Hematopoietic multipotent progenitor cell treated with erythropoietin and hydrocortisone succinate and interleukin-3 and kit ligand, for 17 days (in vitro differentiated cells): Measurements from ENCODE around the gene KLHL40.
A peak's percentile ranks its signal among the peaks of the same experiment; 100 is the strongest.

ENCODE experiments used
- DNase-seq: peaks from one replicate; pipeline ENCODE4 v3.0.0-alpha.2; 2015; ENCODE audit warnings: low spot score

KLHL40 gene

GRCh38 chr3:42690766-42691680 lies 5.7 kb downstream of the KLHL40 start:
- no peak for DNase-seq

DNA sequence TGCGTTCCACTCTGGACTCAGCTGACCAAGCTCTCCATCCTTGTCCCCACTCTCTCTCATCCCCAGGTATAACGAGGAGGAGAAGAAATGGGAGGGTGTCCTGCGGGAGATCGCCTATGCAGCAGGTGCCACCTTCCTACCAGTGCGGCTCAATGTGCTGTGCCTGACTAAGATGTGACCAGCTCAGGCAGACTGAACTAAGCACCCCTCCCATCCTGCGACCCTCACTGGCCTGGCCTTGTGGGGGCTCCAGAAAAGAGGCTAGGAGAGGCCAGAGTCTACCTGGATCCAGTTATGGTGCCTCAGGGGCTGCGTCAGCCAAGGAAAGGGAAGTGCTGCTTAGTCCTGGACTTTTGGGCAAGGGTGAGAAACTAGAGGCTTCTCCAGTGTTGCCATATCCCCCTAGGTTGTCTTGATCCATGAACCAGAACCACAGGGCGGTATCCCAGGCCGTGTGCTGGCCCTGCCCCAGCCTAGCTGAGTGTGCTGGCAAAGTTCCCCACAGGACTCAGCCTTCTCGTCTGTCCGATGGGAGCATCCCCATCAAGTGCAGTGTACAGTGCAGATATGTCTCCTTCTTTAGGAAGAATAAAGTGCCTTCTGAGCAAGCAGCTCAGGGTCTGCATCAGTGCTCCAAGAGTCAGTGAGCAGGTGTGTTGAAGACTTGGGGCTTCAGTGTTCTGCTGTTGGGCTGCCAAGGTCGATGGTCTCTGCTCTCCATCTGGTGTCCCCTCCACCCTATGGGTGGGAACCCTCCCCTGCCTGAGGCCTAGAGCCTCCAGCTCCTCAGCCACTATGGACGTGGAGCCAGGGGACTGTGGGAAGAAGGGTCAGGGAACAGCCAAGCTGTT lies 6.7 kb downstream of the KLHL40 start:
- DNase-seq, result no peak

GRCh38 chr3:42692667-42693529 lies 7.6 kb downstream of the KLHL40 start:
- DNase-seq, result no peak

DNA sequence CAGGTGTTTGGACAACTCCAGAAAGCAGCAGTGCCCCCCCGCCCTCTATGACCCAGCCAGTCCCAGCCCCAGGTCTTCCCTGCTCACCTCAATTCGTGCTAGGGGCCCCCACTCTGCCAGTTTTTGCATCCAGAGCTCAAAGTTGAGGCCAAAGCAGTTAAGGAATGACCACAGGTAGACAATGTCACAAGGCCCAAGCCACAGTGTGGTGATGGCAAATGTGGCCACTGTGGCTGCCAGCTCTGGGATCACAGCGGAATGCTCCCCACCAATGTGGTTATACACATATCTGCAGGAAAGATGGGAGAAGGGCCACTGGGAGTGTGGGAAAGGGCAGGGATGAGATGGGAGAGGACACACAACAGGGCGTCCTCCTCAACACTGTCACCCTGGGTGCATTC lies 8.2 kb downstream of the KLHL40 start:
- no peak for DNase-seq

- no peak for DNase-seq
Observed at GRCh38 chr3:42694366-42694765, 9.0 kb downstream of the KLHL40 start.

DNA sequence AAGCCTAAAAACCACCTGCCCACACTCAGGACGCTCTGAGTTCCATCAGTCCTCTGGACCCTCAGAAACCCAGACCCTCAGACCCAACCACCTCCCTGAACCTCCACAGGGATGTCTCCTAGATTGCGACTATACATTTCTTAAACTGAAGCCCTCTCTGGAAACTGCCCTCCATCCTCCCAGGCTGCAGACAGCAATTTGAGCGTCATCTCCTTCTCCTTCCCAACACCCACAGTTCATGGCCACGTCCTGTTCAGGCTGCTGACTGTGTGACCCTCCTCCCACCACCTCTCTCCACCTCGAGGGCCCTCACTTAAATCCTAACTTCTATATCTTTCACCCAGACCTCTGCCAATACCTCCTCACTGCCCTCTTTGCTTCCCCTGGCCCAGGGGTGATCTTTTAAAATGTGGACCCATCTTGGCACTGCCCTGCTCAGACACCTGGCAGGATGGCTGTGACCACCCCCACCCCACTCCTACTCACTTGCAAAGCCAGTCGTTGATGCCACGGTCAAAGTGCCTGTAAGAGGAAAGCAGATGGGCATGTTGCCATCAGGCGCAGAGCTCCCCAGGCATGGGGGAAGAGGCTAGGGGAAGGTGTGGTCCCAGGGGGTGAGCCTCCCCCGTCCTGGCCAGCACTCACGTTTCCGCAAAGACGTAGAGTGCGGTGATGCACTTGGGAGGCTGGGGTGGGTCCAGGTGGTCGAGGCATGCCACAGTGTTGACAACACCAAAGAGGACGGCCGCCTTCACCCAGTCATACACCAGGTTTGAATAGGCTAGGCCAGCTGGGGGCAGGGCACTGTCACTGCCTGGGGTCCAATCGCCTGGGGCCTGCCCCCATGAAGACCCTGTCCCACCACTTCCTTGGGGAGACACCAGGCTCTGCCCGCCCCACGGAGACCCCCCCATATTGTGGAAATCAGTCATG lies 11.3 kb downstream of the KLHL40 start:
- DNase-seq, result no peak

- DNase-seq, result no peak
Observed at GRCh38 chr3:42697289-42698051, 12.1 kb downstream of the KLHL40 start.

DNA sequence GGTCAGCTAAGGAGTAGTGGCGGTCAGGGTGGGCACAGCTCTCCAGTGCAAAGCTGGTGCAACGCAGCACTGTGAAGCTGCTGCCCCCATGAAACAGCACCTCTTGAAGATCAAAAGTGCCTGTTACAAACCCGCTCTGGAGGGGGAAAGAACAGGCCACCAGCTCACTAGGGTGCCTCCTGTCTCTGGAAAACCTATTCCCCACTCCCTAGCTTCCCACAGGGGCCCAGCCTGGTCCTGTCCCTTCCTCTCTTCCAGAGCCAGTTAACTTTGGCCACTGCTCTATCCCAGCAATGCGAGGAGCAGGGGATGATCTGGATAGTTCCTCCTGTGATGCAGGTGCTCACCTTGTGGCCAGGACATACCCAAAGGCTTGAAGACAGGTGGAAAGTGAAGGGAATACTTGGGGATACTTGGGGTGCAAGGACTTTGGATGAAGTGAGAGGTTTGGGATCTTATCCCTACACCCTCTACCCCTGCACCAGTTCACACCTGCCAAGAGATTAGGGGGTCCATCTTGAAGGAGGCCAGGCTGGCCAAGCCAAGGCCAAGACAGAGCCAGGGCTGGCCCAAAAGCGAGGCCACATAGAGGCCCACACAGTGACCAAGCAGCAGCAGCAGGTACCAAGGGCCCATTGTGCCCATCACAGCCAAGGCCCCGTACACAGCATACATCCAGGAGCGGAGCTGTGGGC lies 13.0 kb downstream of the KLHL40 start:
- no peak for DNase-seq

- DNase-seq, result no peak
Observed at GRCh38 chr3:42698911-42699230, 13.5 kb downstream of the KLHL40 start.

DNA sequence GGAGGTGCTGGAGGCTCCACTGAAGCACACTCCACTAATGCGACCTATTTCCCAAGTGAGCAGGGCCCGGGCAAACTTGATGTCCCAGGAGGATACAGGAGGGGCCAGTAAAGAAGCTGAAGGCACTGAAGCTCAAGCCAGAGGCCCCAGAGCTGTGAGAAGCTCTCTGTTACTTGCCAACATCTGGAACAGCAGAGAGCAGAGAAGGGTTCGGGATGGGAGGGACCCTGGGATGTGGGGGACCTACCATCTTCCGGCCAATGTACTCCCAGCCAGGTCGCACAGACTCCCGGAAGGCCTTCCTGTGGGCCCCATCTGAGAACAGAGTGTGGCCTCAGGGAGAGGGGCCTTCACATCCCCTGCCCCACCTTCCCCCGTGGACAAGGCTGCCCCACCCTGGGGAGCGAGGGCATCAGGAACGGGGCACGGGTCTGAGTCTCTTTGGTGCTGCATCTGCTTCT lies 14.2 kb downstream of the KLHL40 start:
- DNase-seq, result no peak

GRCh38 chr3:42700366-42701288 lies 15.3 kb downstream of the KLHL40 start:
- no peak for DNase-seq

DNA sequence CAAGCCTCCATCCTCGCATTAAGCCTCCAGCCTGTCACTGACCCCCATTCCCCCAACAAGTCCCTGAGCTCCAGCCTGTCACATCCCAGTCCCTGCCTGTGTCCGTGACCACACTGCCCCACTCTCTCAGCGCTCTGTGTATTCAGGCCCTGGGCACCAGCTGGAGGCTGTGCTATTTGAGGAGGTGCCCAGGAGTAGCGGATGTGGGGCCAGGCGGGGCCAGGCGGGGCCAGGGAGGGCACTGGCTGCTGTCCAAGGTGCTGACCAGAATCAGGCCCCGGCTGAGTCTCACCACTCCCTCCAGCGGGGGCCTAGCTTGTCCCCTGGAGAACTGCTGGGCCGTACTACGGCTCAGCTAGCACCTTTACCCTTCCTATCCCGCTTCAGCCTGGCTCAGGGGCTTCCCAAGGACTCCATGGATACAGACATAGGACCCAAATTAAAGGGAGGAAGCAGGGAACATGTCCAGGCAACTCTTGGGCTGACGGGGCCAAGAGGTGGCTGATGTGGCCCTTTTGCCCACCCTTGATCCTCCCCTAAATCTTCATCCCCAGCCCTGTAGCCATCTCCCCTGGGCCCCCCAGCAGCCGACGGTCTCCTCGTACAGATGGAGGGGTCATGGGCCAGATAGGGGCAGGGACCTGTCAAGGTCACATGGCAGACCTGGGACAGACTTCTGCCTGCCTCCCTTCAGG lies 16.2 kb downstream of the KLHL40 start:
- DNase-seq, result peak; percentile 12

DNA sequence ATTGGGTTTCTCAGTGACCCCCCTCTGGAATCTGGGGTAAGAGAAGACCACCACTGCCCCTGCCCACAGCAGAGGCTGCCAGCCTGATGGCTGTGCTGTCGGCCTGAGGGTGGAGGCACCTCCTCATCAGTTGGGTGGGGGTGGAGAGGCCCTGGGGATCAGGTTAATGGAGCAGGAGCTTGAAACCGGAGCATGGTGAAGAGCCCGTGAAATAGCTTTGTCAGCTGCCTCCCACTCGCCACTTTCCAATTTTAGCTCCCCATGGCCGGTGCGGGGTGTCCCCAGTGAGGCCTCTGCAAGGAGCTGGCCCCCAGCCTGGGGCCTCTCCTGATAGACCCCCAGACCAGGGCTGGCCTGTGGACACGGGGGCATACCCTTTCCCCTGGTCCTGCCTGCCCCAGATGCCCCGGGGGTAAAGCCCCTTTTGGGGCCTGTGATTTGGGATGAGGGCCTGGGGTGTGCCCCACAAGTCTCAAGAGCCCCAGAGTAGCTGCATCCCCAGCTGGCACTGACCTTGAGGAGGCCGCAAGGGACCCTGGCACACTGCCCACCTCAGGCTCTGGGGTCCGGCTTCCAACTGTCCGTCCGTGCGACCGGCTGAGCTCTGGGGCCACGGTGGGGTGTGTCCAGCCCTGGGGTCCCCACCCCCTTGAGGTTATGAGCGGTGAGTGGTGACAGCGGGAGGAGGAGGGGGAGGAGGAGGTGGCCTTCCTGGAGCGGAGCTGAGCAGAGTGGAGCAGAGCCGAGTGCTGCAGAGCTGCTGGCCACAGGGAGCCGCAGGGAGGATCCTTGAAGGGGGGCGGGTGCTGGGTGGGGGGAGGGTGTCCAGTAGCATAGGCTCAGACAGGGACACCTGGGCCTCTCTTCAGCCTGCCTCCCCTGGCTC lies 17.0 kb downstream of the KLHL40 start, which contains the start of gene HHATL:
HHATL (minus strand) TSS at position 733 of the 886 bp plus-strand sequence. CDS start 1,972 bp downstream, outside the sequence.
- no peak for DNase-seq

GRCh38 chr3:42702982-42703694 lies 17.8 kb downstream of the KLHL40 start:
- DNase-seq, result no peak

DNA sequence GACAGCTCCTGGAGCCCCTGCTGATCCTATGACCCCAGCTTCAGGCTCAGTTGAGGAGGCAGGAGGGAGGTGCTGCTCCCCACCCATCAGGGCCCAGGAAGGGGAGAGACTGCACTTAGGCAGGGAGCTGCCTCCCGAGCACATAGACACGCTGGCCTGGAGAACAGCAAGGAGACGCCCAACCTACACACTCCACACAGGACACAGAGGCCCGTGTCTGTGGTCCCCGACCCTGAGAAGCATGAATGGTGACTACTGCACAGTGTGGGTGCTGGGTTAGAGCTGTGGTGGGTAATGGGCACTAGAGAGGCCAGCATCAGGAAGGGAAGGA lies 18.3 kb downstream of the KLHL40 start:
- DNase-seq, result no peak
